Neural crest cell (in vitro differentiated cells): ENCODE data around the gene FHIT. TPM values are rescaled to one million over a fixed set of nuclear protein-coding genes. Genes with fewer than 3 reads are reported as not detected.
"Not testable (repeated sequence)": the region's sequence is repeated elsewhere in the genome, so short reads cannot be mapped to it uniquely, and the experiment has no call there.

Source experiments
- DNase-seq: peaks from one replicate; pipeline ENCODE4 v3.0.0; 2021; ENCODE audit warnings: low read depth, mixed read lengths, low spot score
- H3K27ac Mint-ChIP-seq: one replicate; pipeline ENCODE4 v1.8.0; 2021; ENCODE audit warnings: mild to moderate bottlenecking, mixed read lengths; ENCODE audit not compliant: unreplicated experiment
- H3K27me3 Mint-ChIP-seq: 2 replicates; pipeline ENCODE4 v1.8.0; 2021; ENCODE audit warnings: low read depth, mild to moderate bottlenecking, mixed read lengths
- H3K36me3 Mint-ChIP-seq: 2 replicates; pipeline ENCODE4 v1.8.0; 2021; ENCODE audit warnings: low read depth, mild to moderate bottlenecking, mixed read lengths
- H3K4me1 Mint-ChIP-seq: 2 replicates; pipeline ENCODE4 v1.8.0; 2021; ENCODE audit warnings: mixed read lengths
- H3K4me3 Mint-ChIP-seq: one replicate; pipeline ENCODE4 v1.8.0; 2021; ENCODE audit warnings: mild to moderate bottlenecking, mixed read lengths
- H3K9me3 Mint-ChIP-seq: 2 replicates; pipeline ENCODE4 v1.8.0; 2021; ENCODE audit warnings: mixed read lengths
- total RNA-seq: library from RNA; stranded (reverse); gene quantifications from 2 replicates; pipeline ENCODE4 v1.2.1, GENCODE V29; 2021
- TF ChIP-seq, protein P1 (sequence below): fragments of 200-600 bp; sonication (generic); conservative IDR thresholded peaks from 2 replicates; pipeline ENCODE4 v1.5.0; 2021; ENCODE audit warnings: antibody characterized with exemption, mild to moderate bottlenecking

Gene FHIT
- total RNA-seq, 1 donor from 2014 or later = 5.2 TPM

GRCh38 chr3:61073566-61074165 is 177.6 kb downstream of the FHIT start:
- TF ChIP-seq, protein P1, sequence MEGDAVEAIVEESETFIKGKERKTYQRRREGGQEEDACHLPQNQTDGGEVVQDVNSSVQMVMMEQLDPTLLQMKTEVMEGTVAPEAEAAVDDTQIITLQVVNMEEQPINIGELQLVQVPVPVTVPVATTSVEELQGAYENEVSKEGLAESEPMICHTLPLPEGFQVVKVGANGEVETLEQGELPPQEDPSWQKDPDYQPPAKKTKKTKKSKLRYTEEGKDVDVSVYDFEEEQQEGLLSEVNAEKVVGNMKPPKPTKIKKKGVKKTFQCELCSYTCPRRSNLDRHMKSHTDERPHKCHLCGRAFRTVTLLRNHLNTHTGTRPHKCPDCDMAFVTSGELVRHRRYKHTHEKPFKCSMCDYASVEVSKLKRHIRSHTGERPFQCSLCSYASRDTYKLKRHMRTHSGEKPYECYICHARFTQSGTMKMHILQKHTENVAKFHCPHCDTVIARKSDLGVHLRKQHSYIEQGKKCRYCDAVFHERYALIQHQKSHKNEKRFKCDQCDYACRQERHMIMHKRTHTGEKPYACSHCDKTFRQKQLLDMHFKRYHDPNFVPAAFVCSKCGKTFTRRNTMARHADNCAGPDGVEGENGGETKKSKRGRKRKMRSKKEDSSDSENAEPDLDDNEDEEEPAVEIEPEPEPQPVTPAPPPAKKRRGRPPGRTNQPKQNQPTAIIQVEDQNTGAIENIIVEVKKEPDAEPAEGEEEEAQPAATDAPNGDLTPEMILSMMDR = no peak
- Mint-ChIP-seq H3K9me3 (no peaks in the 10 kb centered on the region), H3K27me3 (no peaks in the 10 kb centered on the region), H3K36me3 (no peaks in the 10 kb centered on the region), H3K27ac (no peak overlapping the region), H3K4me3 (no peak overlapping the region), H3K4me1 (peaks cover 27% of the 10 kb centered on the region)
- DNase-seq = no peak

GRCh38 chr3:61068084-61068483 is 183.2 kb downstream of the FHIT start:
- TF ChIP-seq, protein P1 = no peak
- Mint-ChIP-seq H3K27me3 (no peaks in the 10 kb centered on the region), H3K4me3 (no peak overlapping the region), H3K4me1 (peaks cover 7% of the 10 kb centered on the region), H3K27ac (no peak overlapping the region), H3K36me3 (no peaks in the 10 kb centered on the region), H3K9me3 (no peaks in the 10 kb centered on the region)
- no peak for DNase-seq

DNA sequence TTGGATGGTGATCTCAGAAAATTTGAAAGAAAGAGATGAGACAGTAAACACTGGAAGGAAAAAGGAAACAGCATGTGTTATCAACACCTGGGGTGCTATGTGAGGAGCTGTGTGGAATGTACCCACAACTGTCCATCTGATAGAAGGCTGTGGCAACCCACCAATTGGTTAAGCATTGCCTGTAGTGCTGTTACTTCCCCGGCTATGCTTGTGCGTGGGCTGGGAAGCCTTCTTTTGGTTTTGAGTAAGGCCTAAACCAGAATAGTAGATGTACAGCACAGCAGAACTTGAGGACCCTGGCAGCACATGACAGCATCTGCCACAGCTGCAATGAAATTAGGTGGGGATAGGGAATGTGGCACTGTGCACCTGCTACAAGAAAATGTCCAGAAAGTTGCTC is 184.5 kb downstream of the FHIT start:
- Mint-ChIP-seq H3K4me3 (no peak overlapping the region), H3K4me1 (peaks cover 7% of the 10 kb centered on the region), H3K27me3 (no peaks in the 10 kb centered on the region), H3K36me3 (no peaks in the 10 kb centered on the region), H3K9me3 (no peaks in the 10 kb centered on the region), H3K27ac (no peak overlapping the region)
- TF ChIP-seq, protein P1 = no peak
- DNase-seq = no peak

DNA sequence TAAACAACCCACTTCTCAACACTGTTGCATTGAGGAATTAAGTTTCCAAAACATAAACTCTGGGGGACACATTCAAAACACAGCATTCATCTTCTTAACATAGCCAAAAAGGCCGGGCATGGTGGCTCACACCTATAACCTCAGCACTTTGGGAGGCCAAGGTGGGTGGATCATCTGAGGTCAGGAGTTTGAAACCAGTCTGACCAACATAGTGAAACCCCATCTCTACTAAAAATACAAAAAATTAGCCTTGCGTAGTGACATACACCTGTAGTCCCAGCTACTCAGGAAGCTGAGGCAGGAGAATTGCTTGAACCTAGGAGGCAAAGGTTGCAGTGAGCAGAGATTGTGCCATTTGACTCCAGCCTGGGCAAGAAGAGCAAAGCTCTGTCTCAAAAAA is 185.0 kb downstream of the FHIT start:
- not testable (repeated sequence) for H3K9me3 Mint-ChIP-seq, H3K27me3 Mint-ChIP-seq, H3K4me1 Mint-ChIP-seq, H3K36me3 Mint-ChIP-seq, DNase-seq, H3K4me3 Mint-ChIP-seq, H3K27ac Mint-ChIP-seq

DNA sequence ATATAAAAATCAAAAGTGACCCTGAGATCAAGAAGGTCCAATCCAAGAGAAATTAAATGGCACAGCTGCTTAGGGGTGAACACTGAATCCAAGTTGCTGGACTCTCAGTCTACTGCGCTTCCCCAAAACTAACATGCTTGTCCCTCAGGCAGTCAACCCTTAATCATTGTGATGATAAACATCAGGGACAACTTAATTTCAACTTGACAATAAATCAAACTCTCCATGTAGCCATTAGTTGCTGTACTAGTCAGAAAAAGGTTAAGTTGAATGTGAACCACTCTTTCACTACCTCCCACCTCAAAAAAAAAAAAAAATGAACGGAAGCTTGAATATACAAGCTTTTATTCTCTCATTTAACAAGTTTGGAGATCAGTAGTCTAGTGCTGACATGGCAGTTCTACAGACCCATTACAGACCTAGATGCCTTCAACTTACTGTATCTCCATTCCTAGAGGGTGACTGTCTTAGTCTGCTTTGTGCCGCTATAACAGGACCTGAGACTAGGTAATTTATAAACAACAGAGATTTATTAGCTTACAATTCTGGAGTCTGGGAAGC is 185.7 kb downstream of the FHIT start:
- TF ChIP-seq, protein P1 = no peak
- H3K4me3 Mint-ChIP-seq = no peak overlapping the region
- H3K36me3 Mint-ChIP-seq = no peaks in the 10 kb centered on the region
- H3K27ac Mint-ChIP-seq = no peak overlapping the region
- H3K4me1 Mint-ChIP-seq = peaks cover 13% of the 10 kb centered on the region
- no peaks in the 10 kb centered on the region for H3K9me3 Mint-ChIP-seq
- no peak for DNase-seq
- no peaks in the 10 kb centered on the region for H3K27me3 Mint-ChIP-seq

DNA sequence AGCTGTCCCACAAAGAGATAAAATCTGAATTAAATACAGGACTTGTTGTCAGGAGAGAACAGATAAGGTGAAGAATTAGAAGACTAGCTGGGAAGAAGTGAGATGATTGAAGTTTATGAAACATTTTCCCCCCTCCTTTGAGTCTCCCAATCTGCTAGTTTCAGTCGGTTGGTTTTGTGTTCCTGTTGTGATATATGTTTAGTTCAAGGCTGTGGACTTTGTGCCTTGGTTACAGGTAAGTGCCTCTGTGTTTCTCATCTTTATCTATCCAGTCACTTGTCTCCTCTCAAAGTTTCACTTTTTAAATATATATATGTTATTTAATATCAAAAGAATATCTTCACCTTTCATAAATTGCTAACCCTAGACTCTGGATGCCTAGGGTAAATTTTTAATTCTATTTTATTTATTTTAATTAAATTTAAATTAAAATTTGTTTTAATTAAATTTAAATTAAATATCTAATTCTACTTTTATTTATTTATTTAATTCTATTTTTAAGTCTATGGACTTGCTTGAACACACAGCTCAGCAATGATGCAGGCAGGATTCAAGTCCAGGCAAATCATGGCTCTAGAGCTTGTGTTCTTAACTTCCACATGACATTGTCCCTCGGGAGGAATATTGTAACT is 190.0 kb downstream of the FHIT start:
- DNase-seq = no peak
- H3K27me3 Mint-ChIP-seq = no peaks in the 10 kb centered on the region
- H3K27ac Mint-ChIP-seq = no peak overlapping the region
- H3K4me1 Mint-ChIP-seq = peaks cover 14% of the 10 kb centered on the region
- TF ChIP-seq, protein P1 = no peak
- H3K4me3 Mint-ChIP-seq = no peak overlapping the region
- H3K9me3 Mint-ChIP-seq = no peaks in the 10 kb centered on the region
- H3K36me3 Mint-ChIP-seq = no peaks in the 10 kb centered on the region
